B cell (primary cell): ENCODE data around the gene UBQLN3. TPM values are rescaled to one million over a fixed set of nuclear protein-coding genes. Genes with fewer than 3 reads are reported as not detected.

Experiments used
- ATAC-seq: fragments of 200-7000 bp; cut with Tn5 transposase; one replicate; pipeline ENCODE4 v1.10.0; 2021; ENCODE audit warnings: low read depth, mild to moderate bottlenecking, moderate number of reproducible peaks, moderate library complexity
- CTCF ChIA-PET: fragments of 350-600 bp; sonication (Branson Sonifier 250); formaldehyde crosslinking; loops from one replicate; lab custom pipeline; 2021; ENCODE audit warnings: antibody characterized with exemption, inconsistent platforms; lab: Charles Lee
- POLR2A ChIA-PET: fragments of 350-600 bp; sonication (Branson Sonifier 250); formaldehyde crosslinking; loops from one replicate; lab custom pipeline; 2021; ENCODE audit warnings: antibody characterized with exemption; lab: Charles Lee
- DNase-seq: peaks from one replicate; pipeline ENCODE4 v3.0.0; 2013
- H2AFZ ChIP-seq: 2 replicates; pipeline ENCODE4 v1.6.1; 2012; ENCODE audit warnings: mild to moderate bottlenecking, low read depth, low read length; ENCODE audit not compliant: insufficient read depth, poor library complexity, severe bottlenecking
- H3K27ac ChIP-seq, 2 donors: 1 replicate in 1 of 2; 2 replicates in 1 of 2; pipeline ENCODE4 v1.5.1; 2012 to 2013; ENCODE audit warnings: low read length in 2 of 2, mild to moderate bottlenecking in 2 of 2, moderate library complexity in 1 of 2
- H3K27me3 ChIP-seq, 4 experiments: fragments of 200-600 bp in 1 of 4; sonication (generic) in 1 of 4; replicated peaks in 1 of 4; 1 replicate in 2 of 4; 2 replicates in 2 of 4; pipeline versions ENCODE4 v1.6.1 to v1.7.0; 2013 to 2016; ENCODE audit warnings: low read length in 3 of 4, mild to moderate bottlenecking in 2 of 4, mixed read lengths in 1 of 4, moderate library complexity in 1 of 4; ENCODE audit not compliant: insufficient read depth in 4 of 4, control insufficient read depth in 3 of 4; ENCODE audit errors: control extremely low read depth in 1 of 4
- H3K36me3 ChIP-seq, 2 experiments: replicated peaks in 1 of 2; 1 replicate in 1 of 2; 2 replicates in 1 of 2; pipeline versions ENCODE4 v1.6.1 to v1.7.1; 2013; ENCODE audit warnings: low read length in 1 of 2; ENCODE audit not compliant: insufficient read depth in 2 of 2, control insufficient read depth in 1 of 2; ENCODE audit errors: control extremely low read depth in 1 of 2, extremely low read depth in 1 of 2
- H3K4me1 ChIP-seq, 2 donors: fragments of 200-600 bp in 1 of 2; sonication (generic) in 1 of 2; 1 replicate in 1 of 2; 2 replicates in 1 of 2; pipeline versions ENCODE4 v1.5.1 to v1.6.1; 2013 to 2017; ENCODE audit warnings: low read length in 2 of 2; ENCODE audit not compliant: control insufficient read depth in 2 of 2, insufficient read depth in 2 of 2
- H3K4me2 ChIP-seq: replicated peaks from 2 replicates; pipeline ENCODE3; 2012; ENCODE audit warnings: mild to moderate bottlenecking, low read depth, low read length; ENCODE audit not compliant: poor library complexity, severe bottlenecking
- H3K4me3 ChIP-seq, 5 experiments: fragments of 200-600 bp in 1 of 5; sonication (generic) in 1 of 5; 1 replicate in 3 of 5; 2 replicates in 2 of 5; pipeline versions ENCODE4 v1.5.1 to v1.7.0; 2011 to 2016; ENCODE audit warnings: low read length in 4 of 5, mild to moderate bottlenecking in 4 of 5, low read depth in 2 of 5, control low read depth in 1 of 5, moderate library complexity in 1 of 5; ENCODE audit not compliant: insufficient read depth in 1 of 5; ENCODE audit errors: control extremely low read depth in 1 of 5, extremely low read depth in 1 of 5
- H3K79me2 ChIP-seq: fragments of 200-600 bp; sonication (generic); one replicate; pipeline ENCODE4 v1.6.0; 2016; ENCODE audit warnings: low read length; ENCODE audit not compliant: control insufficient read depth, insufficient read depth
- H3K9ac ChIP-seq: fragments of 200-600 bp; sonication (generic); 2 replicates; pipeline ENCODE4 v1.6.1; 2017; ENCODE audit warnings: mild to moderate bottlenecking, low read length, moderate library complexity
- H3K9me3 ChIP-seq, 3 donors: one replicate each; pipeline versions ENCODE4 v1.6.1 to v1.7.1; 2013; ENCODE audit warnings: low read length in 2 of 3; ENCODE audit not compliant: control insufficient read depth in 2 of 3, insufficient read depth in 1 of 3; ENCODE audit errors: control extremely low read depth in 1 of 3
- H4K20me1 ChIP-seq: 2 replicates; pipeline ENCODE4 v1.6.0; 2012; ENCODE audit warnings: mild to moderate bottlenecking, low read length; ENCODE audit not compliant: insufficient read depth, control insufficient read depth, poor library complexity, severe bottlenecking
- H3K27ac Mint-ChIP-seq: one replicate; pipeline ENCODE4 v1.8.0; 2021; ENCODE audit warnings: mixed read lengths
- H3K27me3 Mint-ChIP-seq: one replicate; pipeline ENCODE4 v1.8.0; 2021; ENCODE audit warnings: mixed read lengths
- H3K4me1 Mint-ChIP-seq: one replicate; pipeline ENCODE4 v1.8.0; 2021; ENCODE audit warnings: mixed read lengths
- H3K4me3 Mint-ChIP-seq: one replicate; pipeline ENCODE4 v1.8.0; 2021; ENCODE audit warnings: mixed read lengths
- H3K9me3 Mint-ChIP-seq: one replicate; pipeline ENCODE4 v1.8.0; 2022; ENCODE audit warnings: mixed read lengths; ENCODE audit not compliant: insufficient read depth
- CTCF ChIP-seq: fragments of 200-600 bp; IDR thresholded peaks from one replicate; pipeline ENCODE4 v1.8.0; 2022; ENCODE audit warnings: antibody characterized with exemption, mild to moderate bottlenecking
- EZH2 ChIP-seq: IDR thresholded peaks from 2 replicates; pipeline ENCODE4 v1.6.1; 2012; ENCODE audit warnings: borderline replicate concordance, low read depth, mild to moderate bottlenecking, moderate library complexity, low read length; ENCODE audit not compliant: insufficient read depth, poor library complexity, severe bottlenecking
- whole genome bisulfite sequencing: methylation state at CpG from one replicate; pipeline ENCODE4 v1.1.5; 2013; ENCODE audit warnings: missing lambda C conversion rate; ENCODE audit not compliant: insufficient coverage; 5-methylcytosine and 5-hydroxymethylcytosine counted together
- intact Hi-C: fragments of 100-400 bp; cut with micrococcal nuclease; formaldehyde crosslinking; loops from one replicate; pipeline ENCODE4 v1.10.0; 2022
- polyA plus RNA-seq: library from polyadenylated mRNA; depleted of rRNA; stranded (reverse); fragments of >200 nt; gene quantifications from 2 replicates; pipeline ENCODE4 v1.2.3, GENCODE V29; 2012
- total RNA-seq, 2 donors: library from RNA; stranded (reverse); fragments of 120-200 nt in 1 of 2; gene quantifications; 1 replicate in 1 of 2; 2 replicates in 1 of 2; pipeline versions ENCODE4 v1.2.3 to v1.2.4, GENCODE V29; 2013 to 2022

Gene UBQLN3
- total and polyA plus RNA-seq, 2 donors (not counting 1 experiment from before 2014, with no cell fraction given): 0.59 TPM; not detected in 1

GRCh38 chr11:5521540-5521939, 11.8 kb upstream of the UBQLN3 start:
- intact Hi-C loops: no loop called here
- Histone ChIP-seq H3K36me3 (no peaks in the 10 kb centered on the region), H3K4me1 (no peaks in the 10 kb centered on the region), H3K9me3 (no peaks in the 10 kb centered on the region), H3K4me3 (no peak overlapping the region), H3K27ac (no peak overlapping the region), H4K20me1 (no peaks in the 10 kb centered on the region), H3K9ac (no peak overlapping the region), H3K79me2 (no peaks in the 10 kb centered on the region), H3K4me2 (no peak overlapping the region), H3K27me3 (no peaks in the 10 kb centered on the region), H2AFZ (no peak overlapping the region)
- H3K27me3 Mint-ChIP-seq: no peaks in the 10 kb centered on the region
- H3K4me1 Mint-ChIP-seq: no peaks in the 10 kb centered on the region
- no peak for TF ChIP-seq CTCF
- TF ChIP-seq EZH2: no peak
- H3K4me3 Mint-ChIP-seq: no peak overlapping the region
- ATAC-seq: no peak
- ChIA-PET POLR2A (no interaction called here), CTCF (no interaction called here)
- WGBS: 80% methylated on average over 1 of the region's 4 CpGs
- no peaks in the 10 kb centered on the region for H3K9me3 Mint-ChIP-seq
- no peak for DNase-seq
- H3K27ac Mint-ChIP-seq: no peak overlapping the region

GRCh38 chr11:5516599-5516998, 6.8 kb upstream of the UBQLN3 start, which contains the start of gene UBQLNL:
UBQLNL (minus strand) TSS chr11:5516699; CDS start chr11:5516441, 258 bp downstream.
- H3K27me3 ChIP-seq: no peaks in the 10 kb centered on the region
- ATAC-seq (no peak), DNase-seq (no peak)
- H2AFZ ChIP-seq: no peak within 1 kb of the TSS
- H3K79me2 ChIP-seq: no peaks in the 10 kb centered on the region
- H3K4me1 ChIP-seq: no peaks in the 10 kb centered on the region
- Mint-ChIP-seq H3K27me3 (no peaks in the 10 kb centered on the region), H3K4me1 (no peaks in the 10 kb centered on the region), H3K27ac (no peak within 1 kb of the TSS), H3K4me3 (no peak within 1 kb of the TSS), H3K9me3 (no peaks in the 10 kb centered on the region)
- no CpG with 5 or more reads among the region's 2 CpGs for WGBS
- no peaks in the 10 kb centered on the region for H3K9me3 ChIP-seq
- CTCF ChIA-PET: no interaction called here
- H3K4me3 ChIP-seq: no peak within 1 kb of the TSS
- no peak within 1 kb of the TSS for H3K27ac ChIP-seq
- intact Hi-C loops: no loop called here
- no peak within 1 kb of the TSS for H3K9ac ChIP-seq
- no peaks in the 10 kb centered on the region for H4K20me1 ChIP-seq
- H3K4me2 ChIP-seq: no peak within 1 kb of the TSS
- TF ChIP-seq EZH2: no peak
- no peak for TF ChIP-seq CTCF
- no peaks in the 10 kb centered on the region for H3K36me3 ChIP-seq
- POLR2A ChIA-PET: no interaction called here
